IMR-90 (cell line): ENCODE data around the gene AMIGO1.

Experiments used
- RAD21 ChIP-seq: IDR thresholded peaks from 2 replicates; pipeline ENCODE4 v1.6.1; 2012; ENCODE audit warnings: low read length, improper control_type of control experiment
- RCOR1 ChIP-seq: IDR thresholded peaks from 2 replicates; pipeline ENCODE4 v1.6.1; 2012; ENCODE audit warnings: mild to moderate bottlenecking, low read length, improper control_type of control experiment; ENCODE audit not compliant: insufficient replicate concordance
- RFX5 ChIP-seq: IDR thresholded peaks from 2 replicates; pipeline ENCODE4 v1.8.0; 2012; ENCODE audit warnings: low read depth, mild to moderate bottlenecking, low read length, moderate library complexity
- TF ChIP-seq, protein P1 (sequence below): fragments of 150-350 bp; IDR thresholded peaks from 2 replicates; pipeline ENCODE4 v1.6.1; 2017; ENCODE audit warnings: mild to moderate bottlenecking, antibody characterized with exemption, low read length, low read depth
- TF ChIP-seq, protein P2 (sequence below): conservative IDR thresholded peaks from 2 replicates; pipeline ENCODE4 v1.5.1; 2012; ENCODE audit warnings: mild to moderate bottlenecking, low read depth, low read length, improper control_type of control experiment

DNA sequence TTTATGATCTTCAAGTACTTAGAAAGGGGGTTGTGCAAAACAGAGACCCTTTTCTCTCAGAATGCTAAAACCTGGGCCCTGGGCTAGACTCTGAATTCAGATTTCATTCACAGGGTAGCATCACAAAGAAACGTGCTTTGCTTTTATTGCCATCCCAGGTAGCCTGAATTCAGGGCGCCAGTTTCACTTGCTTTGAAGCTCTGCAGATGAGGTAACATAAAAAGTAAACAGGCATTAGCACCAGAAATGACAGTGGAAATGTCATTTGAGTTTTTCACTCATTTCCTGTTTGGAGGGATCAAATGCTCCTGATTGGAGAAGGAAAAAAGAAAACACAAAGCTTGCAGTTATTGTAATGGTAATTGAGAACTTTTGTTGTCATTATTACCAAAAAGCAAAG is 40.6 kb downstream of the AMIGO1 start:
- TF ChIP-seq RFX5, result no peak
- TF ChIP-seq RAD21, result no peak
- TF ChIP-seq, protein P1, sequence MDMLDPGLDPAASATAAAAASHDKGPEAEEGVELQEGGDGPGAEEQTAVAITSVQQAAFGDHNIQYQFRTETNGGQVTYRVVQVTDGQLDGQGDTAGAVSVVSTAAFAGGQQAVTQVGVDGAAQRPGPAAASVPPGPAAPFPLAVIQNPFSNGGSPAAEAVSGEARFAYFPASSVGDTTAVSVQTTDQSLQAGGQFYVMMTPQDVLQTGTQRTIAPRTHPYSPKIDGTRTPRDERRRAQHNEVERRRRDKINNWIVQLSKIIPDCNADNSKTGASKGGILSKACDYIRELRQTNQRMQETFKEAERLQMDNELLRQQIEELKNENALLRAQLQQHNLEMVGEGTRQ, result no peak
- TF ChIP-seq, protein P2, sequence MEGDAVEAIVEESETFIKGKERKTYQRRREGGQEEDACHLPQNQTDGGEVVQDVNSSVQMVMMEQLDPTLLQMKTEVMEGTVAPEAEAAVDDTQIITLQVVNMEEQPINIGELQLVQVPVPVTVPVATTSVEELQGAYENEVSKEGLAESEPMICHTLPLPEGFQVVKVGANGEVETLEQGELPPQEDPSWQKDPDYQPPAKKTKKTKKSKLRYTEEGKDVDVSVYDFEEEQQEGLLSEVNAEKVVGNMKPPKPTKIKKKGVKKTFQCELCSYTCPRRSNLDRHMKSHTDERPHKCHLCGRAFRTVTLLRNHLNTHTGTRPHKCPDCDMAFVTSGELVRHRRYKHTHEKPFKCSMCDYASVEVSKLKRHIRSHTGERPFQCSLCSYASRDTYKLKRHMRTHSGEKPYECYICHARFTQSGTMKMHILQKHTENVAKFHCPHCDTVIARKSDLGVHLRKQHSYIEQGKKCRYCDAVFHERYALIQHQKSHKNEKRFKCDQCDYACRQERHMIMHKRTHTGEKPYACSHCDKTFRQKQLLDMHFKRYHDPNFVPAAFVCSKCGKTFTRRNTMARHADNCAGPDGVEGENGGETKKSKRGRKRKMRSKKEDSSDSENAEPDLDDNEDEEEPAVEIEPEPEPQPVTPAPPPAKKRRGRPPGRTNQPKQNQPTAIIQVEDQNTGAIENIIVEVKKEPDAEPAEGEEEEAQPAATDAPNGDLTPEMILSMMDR, result no peak
- TF ChIP-seq RCOR1, result no peak
